ENCODE measurements around the gene MAPKAP1.
"Not testable (repeated sequence)": the region's sequence is repeated elsewhere in the genome, so short reads cannot be mapped to it uniquely, and the experiment has no call there.

The MAPKAP1 gene

DNA sequence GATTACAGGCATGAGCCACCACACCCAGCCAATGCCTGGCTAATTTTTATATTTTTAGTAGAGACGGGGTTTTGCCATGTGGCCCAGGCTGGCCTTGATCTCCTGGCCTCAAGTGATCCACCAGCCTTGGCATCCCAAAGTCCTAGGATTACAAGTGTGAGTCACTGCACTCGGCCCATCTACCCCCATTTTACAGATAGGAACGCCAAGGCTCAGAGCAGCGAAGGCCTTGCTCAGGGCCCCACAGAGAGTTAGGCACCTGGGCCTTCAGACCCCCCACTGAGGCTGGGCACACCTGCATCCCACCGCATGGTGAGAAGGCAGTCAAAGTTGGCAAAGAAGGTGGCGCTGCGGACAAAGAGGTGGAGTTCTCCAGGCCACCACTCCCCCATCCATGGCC, 302.3 kb downstream of the MAPKAP1 start:
- peaks cover 0 to 7% of the 10 kb centered on the region in 2 donors for H3K27me3 ChIP-seq (ENCODE audit: control insufficient read depth in 1 of 2, insufficient read depth in 2 of 2, low read length in 2 of 2)
- no peaks in the 10 kb centered on the region for H3K36me3 ChIP-seq (ENCODE audit: control insufficient read depth in 1 of 2, insufficient read depth in 2 of 2, low read length in 2 of 2)
- no peaks in the 10 kb centered on the region for H3K9me3 ChIP-seq (ENCODE audit: control insufficient read depth in 1 of 2, low read length in 2 of 2)
- no peak overlapping the region for H3K4me3 ChIP-seq (ENCODE audit: low read depth in 1 of 2, low read length in 2 of 2)
- no peak overlapping the region for H3K9ac ChIP-seq (ENCODE audit: low read depth in 1 of 2, low read length in 2 of 2)
- H3K27ac ChIP-seq (ENCODE audit: low read depth, low read length): no peak overlapping the region
- peaks cover 0 to 4% of the 10 kb centered on the region in 2 donors for H3K4me1 ChIP-seq (ENCODE audit: control insufficient read depth in 1 of 2, insufficient read depth in 2 of 2, low read length in 2 of 2)

DNA sequence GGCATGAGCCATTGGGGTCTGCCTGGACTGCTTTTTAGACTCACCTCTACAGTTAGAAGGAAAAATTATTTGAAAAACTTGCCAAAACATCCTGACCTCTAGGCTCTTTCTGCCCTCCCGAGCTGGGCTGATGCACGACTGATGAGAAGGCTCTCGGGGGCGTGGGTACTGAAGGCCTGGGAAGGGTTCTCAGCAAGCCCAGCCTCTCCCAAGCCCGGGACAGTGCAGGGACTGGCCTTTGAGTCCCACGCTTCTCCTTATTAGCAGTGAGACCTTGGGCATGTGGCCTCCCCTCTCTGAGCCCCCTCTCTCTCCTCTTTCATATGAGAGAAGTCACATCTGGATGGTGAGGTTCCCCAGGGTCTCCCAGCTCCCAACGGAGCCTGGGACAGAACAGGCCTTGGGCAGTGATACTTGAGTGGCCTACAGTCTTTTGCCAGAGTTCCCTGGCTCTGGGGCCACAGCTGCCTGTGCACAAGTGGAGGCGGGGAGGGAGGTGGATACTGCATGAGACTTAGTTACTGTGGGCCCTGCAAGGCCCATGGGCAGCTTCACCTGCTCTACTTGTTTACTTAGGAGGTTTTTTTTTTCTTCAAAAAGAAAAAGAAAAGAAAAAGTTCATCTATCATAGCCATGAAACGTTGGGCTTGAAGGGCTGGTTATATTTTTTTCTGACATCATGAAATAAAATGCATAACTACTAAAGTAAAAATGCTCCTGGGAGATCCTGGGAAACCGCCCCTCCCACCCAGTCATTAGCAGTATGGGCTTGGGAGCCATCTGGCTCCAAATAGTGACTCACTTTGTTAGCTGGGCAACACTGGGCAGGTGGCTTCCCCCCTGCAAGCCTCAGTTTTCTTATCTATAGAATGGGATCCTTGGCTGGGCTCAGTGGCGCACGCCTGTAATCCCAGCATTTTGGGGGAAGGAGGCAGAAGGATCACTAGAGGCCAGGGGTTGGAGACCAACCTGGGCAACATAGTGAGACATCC, 306.0 kb downstream of the MAPKAP1 start:
- Histone ChIP-seq H3K9ac (ENCODE audit: low read depth in 1 of 2, low read length in 2 of 2) (no peak overlapping the region), H3K4me1 (ENCODE audit: control insufficient read depth in 1 of 2, insufficient read depth in 2 of 2, low read length in 2 of 2) (no peaks in the 10 kb centered on the region), H3K27me3 (ENCODE audit: control insufficient read depth in 1 of 2, insufficient read depth in 2 of 2, low read length in 2 of 2) (no peaks in the 10 kb centered on the region), H3K36me3 (ENCODE audit: control insufficient read depth in 1 of 2, insufficient read depth in 2 of 2, low read length in 2 of 2) (no peaks in the 10 kb centered on the region), H3K27ac (ENCODE audit: low read depth, low read length) (no peak overlapping the region), H3K9me3 (ENCODE audit: control insufficient read depth in 1 of 2, low read length in 2 of 2) (no peaks in the 10 kb centered on the region), H3K4me3 (ENCODE audit: low read depth in 1 of 2, low read length in 2 of 2) (no peak overlapping the region)

DNA sequence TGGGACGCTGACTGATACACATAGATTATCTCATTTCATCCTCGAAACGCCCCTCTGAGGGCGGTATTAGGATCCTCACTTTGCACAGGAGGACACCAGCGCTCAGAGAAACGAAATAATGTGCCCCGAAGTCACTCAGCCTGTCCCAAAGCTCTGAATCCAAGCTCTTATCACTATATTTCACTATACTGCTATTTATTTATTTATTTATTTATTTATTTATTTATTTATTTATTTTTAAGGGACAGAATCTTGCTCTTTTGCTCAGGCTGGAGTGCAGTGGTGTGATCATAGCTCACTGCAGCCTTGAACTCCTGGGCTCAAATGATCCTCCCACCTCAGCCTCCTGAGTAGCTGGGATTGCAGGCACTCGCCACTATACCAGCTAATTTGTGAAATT, 306.8 kb downstream of the MAPKAP1 start:
- H3K4me1 ChIP-seq (ENCODE audit: control insufficient read depth in 1 of 2, insufficient read depth in 2 of 2, low read length in 2 of 2); H3K27ac ChIP-seq (ENCODE audit: low read depth, low read length); H3K27me3 ChIP-seq (ENCODE audit: control insufficient read depth in 1 of 2, insufficient read depth in 2 of 2, low read length in 2 of 2); H3K9ac ChIP-seq (ENCODE audit: low read depth in 1 of 2, low read length in 2 of 2); H3K4me3 ChIP-seq (ENCODE audit: low read depth in 1 of 2, low read length in 2 of 2); H3K9me3 ChIP-seq (ENCODE audit: control insufficient read depth in 1 of 2, low read length in 2 of 2); H3K36me3 ChIP-seq (ENCODE audit: control insufficient read depth in 1 of 2, insufficient read depth in 2 of 2, low read length in 2 of 2): not testable (repeated sequence)

DNA sequence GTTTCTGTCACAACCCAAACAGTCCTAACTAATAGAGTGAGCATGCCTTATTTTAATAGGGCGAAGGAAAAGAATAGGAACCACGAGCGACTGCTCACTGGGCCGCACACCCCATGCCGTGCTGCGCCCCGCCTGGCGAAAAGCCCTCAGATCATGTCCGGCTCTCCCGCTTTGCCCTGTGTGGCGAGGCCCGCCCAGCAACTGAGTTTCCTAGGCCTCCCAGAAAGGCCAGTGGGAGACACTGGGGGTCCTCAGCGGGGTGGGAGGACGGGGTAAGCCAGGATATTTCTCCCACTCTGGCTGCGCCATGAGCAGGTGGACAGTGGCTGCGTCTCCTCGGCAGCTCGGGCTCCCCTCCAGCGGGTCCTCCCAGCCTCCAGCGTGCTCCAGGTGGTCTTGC, 307.3 kb downstream of the MAPKAP1 start:
- Histone ChIP-seq H3K4me1 (ENCODE audit: control insufficient read depth in 1 of 2, insufficient read depth in 2 of 2, low read length in 2 of 2) (no peaks in the 10 kb centered on the region), H3K4me3 (ENCODE audit: low read depth in 1 of 2, low read length in 2 of 2) (no peak overlapping the region), H3K36me3 (ENCODE audit: control insufficient read depth in 1 of 2, insufficient read depth in 2 of 2, low read length in 2 of 2) (no peaks in the 10 kb centered on the region), H3K27me3 (ENCODE audit: control insufficient read depth in 1 of 2, insufficient read depth in 2 of 2, low read length in 2 of 2) (no peaks in the 10 kb centered on the region), H3K27ac (ENCODE audit: low read depth, low read length) (no peak overlapping the region), H3K9ac (ENCODE audit: low read depth in 1 of 2, low read length in 2 of 2) (no peak overlapping the region), H3K9me3 (ENCODE audit: control insufficient read depth in 1 of 2, low read length in 2 of 2) (no peaks in the 10 kb centered on the region)

DNA sequence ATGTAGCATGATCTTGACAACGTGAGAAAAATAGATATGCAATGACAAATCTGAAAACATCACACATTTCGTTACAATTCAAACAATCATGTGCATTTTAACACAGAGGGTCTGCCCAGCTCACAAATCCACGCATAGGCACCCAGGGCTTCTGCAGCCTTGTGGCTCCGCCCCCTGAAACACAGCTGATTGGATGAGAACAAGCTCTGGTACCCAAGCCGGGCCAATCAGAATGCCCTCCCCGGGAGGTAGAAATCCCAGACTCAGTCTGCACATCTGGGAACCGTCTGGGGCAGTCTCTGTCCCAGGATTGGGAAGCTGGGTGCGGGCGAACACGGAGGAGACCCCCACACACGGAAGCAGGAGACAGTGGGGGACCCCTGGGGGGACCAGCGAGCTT, 307.8 kb downstream of the MAPKAP1 start:
- Histone ChIP-seq H3K36me3 (ENCODE audit: control insufficient read depth in 1 of 2, insufficient read depth in 2 of 2, low read length in 2 of 2) (no peaks in the 10 kb centered on the region), H3K27ac (ENCODE audit: low read depth, low read length) (no peak overlapping the region), H3K9ac (ENCODE audit: low read depth in 1 of 2, low read length in 2 of 2) (no peak overlapping the region), H3K4me3 (ENCODE audit: low read depth in 1 of 2, low read length in 2 of 2) (no peak overlapping the region), H3K4me1 (ENCODE audit: control insufficient read depth in 1 of 2, insufficient read depth in 2 of 2, low read length in 2 of 2) (no peaks in the 10 kb centered on the region), H3K27me3 (ENCODE audit: control insufficient read depth in 1 of 2, insufficient read depth in 2 of 2, low read length in 2 of 2) (no peaks in the 10 kb centered on the region), H3K9me3 (ENCODE audit: control insufficient read depth in 1 of 2, low read length in 2 of 2) (no peaks in the 10 kb centered on the region)

DNA sequence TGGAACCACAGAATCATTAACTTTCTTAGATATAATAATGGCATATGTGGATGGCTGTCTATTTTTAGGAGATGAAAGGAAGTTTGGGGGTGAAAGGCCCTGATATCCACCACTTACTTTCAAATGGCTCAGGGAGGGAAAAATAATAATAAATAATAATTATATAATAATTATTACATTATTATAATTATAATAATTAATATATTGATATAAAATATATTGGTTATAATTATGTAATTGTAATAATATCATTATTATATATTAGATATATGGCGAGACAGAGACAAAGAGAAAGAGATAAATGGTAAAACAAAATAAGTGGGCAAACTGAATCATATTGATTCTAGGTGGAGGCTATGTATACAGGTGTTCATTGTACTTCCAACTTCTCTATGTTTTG, 308.8 kb downstream of the MAPKAP1 start:
- Histone ChIP-seq H3K27me3 (ENCODE audit: control insufficient read depth in 1 of 2, insufficient read depth in 2 of 2, low read length in 2 of 2) (no peaks in the 10 kb centered on the region), H3K9ac (ENCODE audit: low read depth in 1 of 2, low read length in 2 of 2) (no peak overlapping the region), H3K27ac (ENCODE audit: low read depth, low read length) (no peak overlapping the region)

DNA sequence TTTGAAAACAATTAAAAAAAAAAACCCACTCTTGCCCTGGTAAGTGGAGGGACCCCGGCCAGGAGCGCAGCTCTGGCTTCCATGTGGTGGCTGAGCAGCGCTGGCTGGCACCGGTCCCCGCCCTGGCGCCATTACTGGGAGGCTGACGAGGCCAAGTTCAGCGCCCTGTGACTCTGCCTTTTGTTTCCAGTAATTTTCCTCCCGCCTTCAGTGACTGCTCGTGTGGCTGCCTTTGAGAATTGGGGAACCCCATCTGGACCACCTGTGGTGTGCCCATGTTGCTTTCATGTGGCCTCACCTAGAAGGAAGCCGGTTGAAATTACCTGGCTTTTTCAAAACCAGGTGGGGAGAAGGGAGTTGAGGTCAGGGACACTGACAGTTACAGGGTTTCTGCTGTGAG, 309.3 kb downstream of the MAPKAP1 start:
- Histone ChIP-seq H3K27me3 (ENCODE audit: control insufficient read depth in 1 of 2, insufficient read depth in 2 of 2, low read length in 2 of 2) (no peaks in the 10 kb centered on the region), H3K4me1 (ENCODE audit: control insufficient read depth in 1 of 2, insufficient read depth in 2 of 2, low read length in 2 of 2) (no peaks in the 10 kb centered on the region), H3K9me3 (ENCODE audit: control insufficient read depth in 1 of 2, low read length in 2 of 2) (no peaks in the 10 kb centered on the region), H3K36me3 (ENCODE audit: control insufficient read depth in 1 of 2, insufficient read depth in 2 of 2, low read length in 2 of 2) (no peaks in the 10 kb centered on the region), H3K9ac (ENCODE audit: low read depth in 1 of 2, low read length in 2 of 2) (no peak overlapping the region), H3K4me3 (ENCODE audit: low read depth in 1 of 2, low read length in 2 of 2) (no peak overlapping the region), H3K27ac (ENCODE audit: low read depth, low read length) (no peak overlapping the region)

More for the DNA sequence above, 308.8 kb downstream of the MAPKAP1 start:
- no peaks in the 10 kb centered on the region for H3K4me1 ChIP-seq (ENCODE audit: control insufficient read depth in 1 of 2, insufficient read depth in 2 of 2, low read length in 2 of 2)
- no peak overlapping the region for H3K4me3 ChIP-seq (ENCODE audit: low read depth in 1 of 2, low read length in 2 of 2)
- no peaks in the 10 kb centered on the region for H3K9me3 ChIP-seq (ENCODE audit: control insufficient read depth in 1 of 2, low read length in 2 of 2)
- H3K36me3 ChIP-seq (ENCODE audit: control insufficient read depth in 1 of 2, insufficient read depth in 2 of 2, low read length in 2 of 2): no peaks in the 10 kb centered on the region

DNA sequence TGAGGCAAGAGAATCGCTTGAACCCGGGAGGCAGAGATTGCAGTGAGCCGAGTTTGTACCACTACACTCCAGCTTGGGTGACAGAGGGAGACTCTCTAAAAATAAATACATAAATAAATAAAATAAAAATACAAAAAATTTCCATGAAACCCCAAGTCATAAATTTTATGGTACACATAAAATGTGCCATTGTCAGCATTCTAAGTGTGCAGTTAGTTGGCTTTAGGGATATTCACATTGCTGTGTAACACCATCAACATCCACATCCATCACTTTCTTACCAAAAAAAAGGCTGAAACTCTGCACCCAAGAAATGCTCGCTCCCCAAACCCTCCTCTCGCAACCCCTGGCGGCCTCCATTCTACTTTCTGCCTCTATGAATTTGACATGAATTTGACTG, 310.2 kb downstream of the MAPKAP1 start:
- no peaks in the 10 kb centered on the region for H3K27me3 ChIP-seq (ENCODE audit: control insufficient read depth in 1 of 2, insufficient read depth in 2 of 2, low read length in 2 of 2)
- no peak overlapping the region for H3K9ac ChIP-seq (ENCODE audit: low read depth in 1 of 2, low read length in 2 of 2)
- no peak overlapping the region for H3K27ac ChIP-seq (ENCODE audit: low read depth, low read length)
- no peak overlapping the region for H3K4me3 ChIP-seq (ENCODE audit: low read depth in 1 of 2, low read length in 2 of 2)
- no peaks in the 10 kb centered on the region for H3K4me1 ChIP-seq (ENCODE audit: control insufficient read depth in 1 of 2, insufficient read depth in 2 of 2, low read length in 2 of 2)
- no peaks in the 10 kb centered on the region for H3K36me3 ChIP-seq (ENCODE audit: control insufficient read depth in 1 of 2, insufficient read depth in 2 of 2, low read length in 2 of 2)
- no peaks in the 10 kb centered on the region for H3K9me3 ChIP-seq (ENCODE audit: control insufficient read depth in 1 of 2, low read length in 2 of 2)

DNA sequence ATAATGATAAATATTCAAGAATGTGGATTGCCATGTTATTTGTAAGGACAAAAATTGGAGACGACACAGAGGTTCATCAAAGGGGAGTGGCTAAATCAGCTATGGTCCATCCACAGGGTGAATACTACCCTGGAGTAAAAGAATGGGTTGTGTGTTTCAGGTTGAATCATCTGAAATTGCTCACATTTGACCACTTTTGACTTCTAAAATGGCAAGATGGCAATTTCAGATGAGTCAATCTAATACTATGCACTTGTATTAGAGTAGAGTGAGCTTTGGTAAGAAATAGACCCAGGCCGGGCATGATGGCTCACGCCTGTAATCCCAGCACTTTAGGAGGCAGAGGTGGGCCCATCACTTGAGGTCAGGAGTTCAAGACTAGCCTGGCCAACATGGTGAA, 313.6 kb downstream of the MAPKAP1 start:
- H3K9me3 ChIP-seq (ENCODE audit: control insufficient read depth in 1 of 2, low read length in 2 of 2): no peaks in the 10 kb centered on the region
- H3K36me3 ChIP-seq (ENCODE audit: control insufficient read depth in 1 of 2, insufficient read depth in 2 of 2, low read length in 2 of 2): no peaks in the 10 kb centered on the region

DNA sequence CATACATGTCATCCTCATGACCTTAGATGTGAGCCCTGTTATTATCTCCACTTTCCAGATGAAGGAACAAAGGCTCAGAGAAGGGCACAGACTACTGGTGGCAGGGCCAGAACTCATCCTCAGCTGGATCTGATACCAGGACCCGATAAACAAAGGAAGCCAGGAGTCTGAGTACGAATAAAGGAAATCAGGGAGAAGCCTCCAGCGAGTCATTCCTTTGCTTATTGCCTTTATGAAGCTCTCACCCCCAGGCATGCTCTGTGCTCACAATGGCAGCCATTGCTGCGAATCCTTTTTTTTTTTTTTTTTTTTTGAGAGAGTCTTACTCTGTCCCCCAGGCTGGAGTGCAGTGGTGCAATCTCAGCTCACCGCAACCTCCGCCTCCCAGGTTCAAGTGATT, 315.3 kb downstream of the MAPKAP1 start:
- no peaks in the 10 kb centered on the region for H3K36me3 ChIP-seq (ENCODE audit: control insufficient read depth in 1 of 2, insufficient read depth in 2 of 2, low read length in 2 of 2)
- H3K4me1 ChIP-seq (ENCODE audit: control insufficient read depth in 1 of 2, insufficient read depth in 2 of 2, low read length in 2 of 2): no peaks in the 10 kb centered on the region
- no peak overlapping the region for H3K27ac ChIP-seq (ENCODE audit: low read depth, low read length)
- no peak overlapping the region for H3K9ac ChIP-seq (ENCODE audit: low read depth in 1 of 2, low read length in 2 of 2)
- no peaks in the 10 kb centered on the region for H3K9me3 ChIP-seq (ENCODE audit: control insufficient read depth in 1 of 2, low read length in 2 of 2)
- no peak overlapping the region for H3K4me3 ChIP-seq (ENCODE audit: low read depth in 1 of 2, low read length in 2 of 2)
- no peaks in the 10 kb centered on the region for H3K27me3 ChIP-seq (ENCODE audit: control insufficient read depth in 1 of 2, insufficient read depth in 2 of 2, low read length in 2 of 2)

More for the DNA sequence above, 313.6 kb downstream of the MAPKAP1 start:
- H3K27ac ChIP-seq (ENCODE audit: low read depth, low read length): no peak overlapping the region
- no peaks in the 10 kb centered on the region for H3K27me3 ChIP-seq (ENCODE audit: control insufficient read depth in 1 of 2, insufficient read depth in 2 of 2, low read length in 2 of 2)
- no peaks in the 10 kb centered on the region for H3K4me1 ChIP-seq (ENCODE audit: control insufficient read depth in 1 of 2, insufficient read depth in 2 of 2, low read length in 2 of 2)
- no peak overlapping the region for H3K9ac ChIP-seq (ENCODE audit: low read depth in 1 of 2, low read length in 2 of 2)
- H3K4me3 ChIP-seq (ENCODE audit: low read depth in 1 of 2, low read length in 2 of 2): no peak overlapping the region

All from duodenal mucosa (tissue), 2 donors.